K562 (cell line): ENCODE results near the gene MYH9. TPM values are rescaled to one million over a fixed set of nuclear protein-coding genes. Genes with fewer than 3 reads are reported as not detected.

Experiments used
- CTCF ChIP-seq, 3 experiments: IDR thresholded peaks in 2 of 3; conservative IDR thresholded peaks in 1 of 3; 2 replicates each; pipeline ENCODE4 v1.5.1; 2011 to 2012; ENCODE audit warnings: low read length in 3 of 3, mild to moderate bottlenecking in 3 of 3, control low read depth in 2 of 3, improper control_type of control experiment in 1 of 3, inconsistent platforms in 1 of 3, low read depth in 1 of 3, mixed read lengths in 1 of 3, moderate library complexity in 1 of 3; ENCODE audit not compliant: insufficient read depth in 2 of 3
- ELF4 ChIP-seq: fragments of 450-650 bp; formaldehyde crosslinking; IDR thresholded peaks from 2 replicates; pipeline ENCODE4 v1.4.0; 2022; ENCODE audit warnings: missing genetic modification characterization
- EZH2 ChIP-seq: IDR thresholded peaks from 2 replicates; pipeline ENCODE4 v1.6.1; 2012; ENCODE audit warnings: low read depth, mild to moderate bottlenecking, inconsistent platforms, low read length, borderline replicate concordance
- GTF2A2 ChIP-seq: IDR thresholded peaks from 2 replicates; pipeline ENCODE4 v1.6.1; 2016; ENCODE audit warnings: mild to moderate bottlenecking, missing genetic modification characterization, missing compliant biosample characterization
- JUN ChIP-seq, 2 experiments: sonication (generic) in 1 of 2; formaldehyde crosslinking in 1 of 2; IDR thresholded peaks; 2 replicates each; pipeline versions ENCODE4 v1.6.1 to v1.8.0; 2012 to 2022; ENCODE audit warnings: borderline replicate concordance in 2 of 2, mild to moderate bottlenecking in 2 of 2, improper control_type of control experiment in 1 of 2, low read depth in 1 of 2, low read length in 1 of 2, missing genetic modification reagents in 1 of 2
- KLF1 ChIP-seq: fragments of 450-650 bp; IDR thresholded peaks from 2 replicates; pipeline ENCODE4 v1.6.1; 2016; ENCODE audit warnings: missing genetic modification characterization, missing compliant biosample characterization
- MBD2 ChIP-seq: sonication (generic); IDR thresholded peaks from 2 replicates; pipeline ENCODE4 v1.6.1; 2016; ENCODE audit warnings: low read depth, borderline replicate concordance
- NFXL1 ChIP-seq: fragments of 450-650 bp; formaldehyde crosslinking; IDR thresholded peaks from 2 replicates; pipeline ENCODE4 v1.4.0; 2021; ENCODE audit warnings: mild to moderate bottlenecking
- NUFIP1 ChIP-seq: fragments of 450-650 bp; IDR thresholded peaks from 2 replicates; pipeline ENCODE4 v1.6.1; 2018; ENCODE audit not compliant: partially characterized antibody
- POLR3A ChIP-seq: IDR thresholded peaks from 2 replicates; pipeline ENCODE4 v1.6.1; 2011; ENCODE audit warnings: borderline replicate concordance, mild to moderate bottlenecking, moderate library complexity; ENCODE audit not compliant: insufficient read length, insufficient read depth; ENCODE audit errors: extremely low read depth
- PURB ChIP-seq: sonication (generic); formaldehyde crosslinking; IDR thresholded peaks from 2 replicates; pipeline ENCODE4 v1.9.0; 2021; ENCODE audit warnings: low read depth, mild to moderate bottlenecking, missing genetic modification reagents
- TEAD4 ChIP-seq, 2 experiments: sonication (generic) in 1 of 2; formaldehyde crosslinking in 1 of 2; IDR thresholded peaks; 2 replicates each; pipeline versions ENCODE4 v1.6.1 to v1.8.0; 2012 to 2022; ENCODE audit warnings: borderline replicate concordance in 1 of 2, inconsistent platforms in 1 of 2, low read length in 1 of 2, mild to moderate bottlenecking in 1 of 2, missing genetic modification reagents in 1 of 2
- ZNF133 ChIP-seq: fragments of 250-450 bp; sonication (Bioruptor Pico); IDR thresholded peaks from 2 replicates; pipeline ENCODE4 v1.4.0; 2020; ENCODE audit warnings: mild to moderate bottlenecking
- ZNF23 ChIP-seq: fragments of 250-450 bp; sonication (Bioruptor Pico); IDR thresholded peaks from 2 replicates; pipeline ENCODE4 v1.4.0; 2020; ENCODE audit warnings: mild to moderate bottlenecking
- ZNF232 ChIP-seq: sonication (generic); formaldehyde crosslinking; IDR thresholded peaks from 2 replicates; pipeline ENCODE4 v1.8.0; 2022; ENCODE audit warnings: mild to moderate bottlenecking, missing genetic modification reagents
- ZNF41 ChIP-seq: fragments of 250-450 bp; sonication (Bioruptor Pico); conservative IDR thresholded peaks from 2 replicates; pipeline ENCODE4 v1.4.0; 2020; ENCODE audit warnings: mild to moderate bottlenecking
- polyA plus RNA-seq, 8 experiments: library from polyadenylated mRNA; depleted of rRNA in 4 of 8; stranded (reverse) in 5 of 8; unstranded in 3 of 8; fragments of >200 nt; fragmentation: Nextera tagmentation in 2 of 8; fragmentation: Illumina TruSeq in 1 of 8; extraction: Ambion mirVana in 2 of 8; extraction: Trizol in 1 of 8; gene quantifications; 2 replicates each; pipeline versions ENCODE4 v1.2.1 to v1.2.3, GENCODE V29; 2011 to 2014; ENCODE audit warnings: inconsistent platforms in 1 of 8, missing spikeins in 1 of 8
- total RNA-seq, 7 experiments: library from RNA; depleted of rRNA in 6 of 7; stranded (reverse); fragments of >200 nt in 6 of 7; fragmentation: Illumina TruSeq in 2 of 7; extraction: Trizol in 2 of 7; gene quantifications; 2 replicates each; pipeline versions ENCODE4 v1.2.1 to v1.2.3, GENCODE V29; 2011 to 2021; ENCODE audit warnings: low replicate concordance in 1 of 7
- TF ChIP-seq, protein P1 (sequence below): fragments of 450-650 bp; formaldehyde crosslinking; IDR thresholded peaks from 2 replicates; pipeline ENCODE4 v1.4.0; 2022; ENCODE audit warnings: mild to moderate bottlenecking, moderate library complexity
- TF ChIP-seq, protein P2 (sequence below): sonication (generic); formaldehyde crosslinking; IDR thresholded peaks from 2 replicates; pipeline ENCODE4 v1.8.1; 2023; ENCODE audit warnings: mild to moderate bottlenecking, missing genetic modification reagents
- TF ChIP-seq, protein P3 (sequence below): fragments of 450-650 bp; formaldehyde crosslinking; IDR thresholded peaks from 2 replicates; pipeline ENCODE4 v1.4.0; 2020; ENCODE audit warnings: mild to moderate bottlenecking, moderate library complexity

Gene MYH9
- total and polyA plus RNA-seq, 9 of the 15 experiments (the other 6 are each of a cell fraction or from before 2014, with no cell fraction given), result 0.71 to 111 (median 24.6) TPM

GRCh38 chr22:36334081-36334820 is 53.5 kb downstream of the MYH9 start (continued):
- no peak for TF ChIP-seq NUFIP1
- peak; percentile 90 for TF ChIP-seq TEAD4 (IDR thresholded peaks at IDR 0.05; ENCODE audit: low read length)
- TF ChIP-seq TEAD4 (CRISPR knock-in tag; IDR thresholded peaks at IDR 0.05; ENCODE audit: borderline replicate concordance), result no peak
- TF ChIP-seq GTF2A2, result no peak
- TF ChIP-seq, protein P1, sequence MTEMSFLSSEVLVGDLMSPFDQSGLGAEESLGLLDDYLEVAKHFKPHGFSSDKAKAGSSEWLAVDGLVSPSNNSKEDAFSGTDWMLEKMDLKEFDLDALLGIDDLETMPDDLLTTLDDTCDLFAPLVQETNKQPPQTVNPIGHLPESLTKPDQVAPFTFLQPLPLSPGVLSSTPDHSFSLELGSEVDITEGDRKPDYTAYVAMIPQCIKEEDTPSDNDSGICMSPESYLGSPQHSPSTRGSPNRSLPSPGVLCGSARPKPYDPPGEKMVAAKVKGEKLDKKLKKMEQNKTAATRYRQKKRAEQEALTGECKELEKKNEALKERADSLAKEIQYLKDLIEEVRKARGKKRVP (CRISPR knock-in tag), result no peak
- TF ChIP-seq ZNF133, result no peak
- TF ChIP-seq JUN (IDR thresholded peaks at IDR 0.05; ENCODE audit: borderline replicate concordance, low read depth, low read length), result no peak
- TF ChIP-seq JUN (CRISPR knock-in tag; IDR thresholded peaks at IDR 0.05; ENCODE audit: borderline replicate concordance), result no peak
- no peak for TF ChIP-seq KLF1 (tag)
- no peak for TF ChIP-seq ZNF23 (CRISPR knock-in tag)
- TF ChIP-seq NFXL1 (CRISPR knock-in tag), result no peak
- TF ChIP-seq, protein P2, sequence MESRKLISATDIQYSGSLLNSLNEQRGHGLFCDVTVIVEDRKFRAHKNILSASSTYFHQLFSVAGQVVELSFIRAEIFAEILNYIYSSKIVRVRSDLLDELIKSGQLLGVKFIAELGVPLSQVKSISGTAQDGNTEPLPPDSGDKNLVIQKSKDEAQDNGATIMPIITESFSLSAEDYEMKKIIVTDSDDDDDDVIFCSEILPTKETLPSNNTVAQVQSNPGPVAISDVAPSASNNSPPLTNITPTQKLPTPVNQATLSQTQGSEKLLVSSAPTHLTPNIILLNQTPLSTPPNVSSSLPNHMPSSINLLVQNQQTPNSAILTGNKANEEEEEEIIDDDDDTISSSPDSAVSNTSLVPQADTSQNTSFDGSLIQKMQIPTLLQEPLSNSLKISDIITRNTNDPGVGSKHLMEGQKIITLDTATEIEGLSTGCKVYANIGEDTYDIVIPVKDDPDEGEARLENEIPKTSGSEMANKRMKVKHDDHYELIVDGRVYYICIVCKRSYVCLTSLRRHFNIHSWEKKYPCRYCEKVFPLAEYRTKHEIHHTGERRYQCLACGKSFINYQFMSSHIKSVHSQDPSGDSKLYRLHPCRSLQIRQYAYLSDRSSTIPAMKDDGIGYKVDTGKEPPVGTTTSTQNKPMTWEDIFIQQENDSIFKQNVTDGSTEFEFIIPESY, result 0 out of 2 replicates have a peak, but pooled peaks have one; percentile 13
- no peak for TF ChIP-seq POLR3A
- no peak for TF ChIP-seq ZNF232 (CRISPR knock-in tag)
- TF ChIP-seq, protein P3, sequence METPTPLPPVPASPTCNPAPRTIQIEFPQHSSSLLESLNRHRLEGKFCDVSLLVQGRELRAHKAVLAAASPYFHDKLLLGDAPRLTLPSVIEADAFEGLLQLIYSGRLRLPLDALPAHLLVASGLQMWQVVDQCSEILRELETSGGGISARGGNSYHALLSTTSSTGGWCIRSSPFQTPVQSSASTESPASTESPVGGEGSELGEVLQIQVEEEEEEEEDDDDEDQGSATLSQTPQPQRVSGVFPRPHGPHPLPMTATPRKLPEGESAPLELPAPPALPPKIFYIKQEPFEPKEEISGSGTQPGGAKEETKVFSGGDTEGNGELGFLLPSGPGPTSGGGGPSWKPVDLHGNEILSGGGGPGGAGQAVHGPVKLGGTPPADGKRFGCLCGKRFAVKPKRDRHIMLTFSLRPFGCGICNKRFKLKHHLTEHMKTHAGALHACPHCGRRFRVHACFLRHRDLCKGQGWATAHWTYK (CRISPR knock-in tag), result no peak
- peak; percentile 26 to 43 (median 28); a peak in 3 of 6 replicates for TF ChIP-seq CTCF (IDR thresholded peaks at IDR 0.05 in 2 of 3, conservative IDR thresholded peaks at IDR 0.05 in 1 of 3; ENCODE audit: insufficient read depth in 2 of 3, low read depth in 1 of 3, low read length in 3 of 3)
- no peak for TF ChIP-seq ZNF41 (CRISPR knock-in tag)
- TF ChIP-seq MBD2, result 0 out of 2 replicates have a peak, but pooled peaks have one; percentile 12
- TF ChIP-seq EZH2, result no peak
- TF ChIP-seq ELF4, result no peak
- no peak for TF ChIP-seq PURB (CRISPR knock-in tag)
